Measurements from ENCODE around the gene CIC.

The CIC gene

DNA sequence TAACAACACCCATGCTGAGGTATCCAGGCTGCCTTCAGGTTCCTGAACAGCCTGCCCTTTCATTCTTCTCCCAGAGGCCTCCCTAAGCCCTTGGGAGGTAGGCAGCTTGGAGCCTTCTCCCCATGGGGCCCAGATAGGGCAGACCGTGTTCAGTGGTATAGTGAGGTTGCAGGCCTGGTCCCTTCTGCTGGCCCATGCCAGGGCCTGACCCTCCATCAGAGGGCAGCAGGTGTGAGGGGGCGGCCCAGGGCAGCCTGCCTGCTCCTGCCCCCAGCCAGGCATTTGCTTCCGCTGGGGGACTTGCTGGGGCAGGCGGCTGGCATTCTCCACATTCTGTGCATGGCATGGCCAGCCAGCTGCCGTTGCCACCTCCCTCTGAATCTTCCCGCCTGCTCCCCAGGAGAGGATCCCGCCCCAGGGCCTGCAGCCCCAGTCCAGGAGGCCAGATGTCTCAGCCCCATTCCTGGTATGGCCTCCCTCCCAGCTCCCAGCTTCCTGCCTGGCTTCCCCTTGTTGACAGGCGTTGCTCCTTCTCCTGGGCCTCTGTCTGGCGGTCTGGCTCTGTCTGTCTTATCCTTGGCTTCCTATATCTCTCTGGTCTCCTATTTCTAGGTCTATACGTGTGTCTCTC, 8.9 kb downstream of the CIC start:
- Histone ChIP-seq H3F3A (ENCODE audit: insufficient read depth) (peaks cover 26% of the 10 kb centered on the region), H3K4me2 (ENCODE audit: low read depth, low read length, poor library complexity, severe bottlenecking) (no peak overlapping the region), H2AFZ (ENCODE audit: low read depth, low read length, severe bottlenecking) (no peak overlapping the region), H3K9ac (ENCODE audit: low read length) (peak overlapping the region; percentile 91; the same call in 1 of the 2 replicates), H3K79me2 (ENCODE audit: insufficient read depth, low read length) (no peaks in the 10 kb centered on the region), H3K27ac (ENCODE audit: low read depth, low read length) (no peak overlapping the region; the same call in 1 of the 2 replicates), H4K20me1 (ENCODE audit: low read depth, low read length) (no peaks in the 10 kb centered on the region), H3K9me3 (ENCODE audit: insufficient read depth, low read length) (no peaks in the 10 kb centered on the region), H3K27me3 (ENCODE audit: low read length) (no peaks in the 10 kb centered on the region), H3K9me2 (replicated peaks; ENCODE audit: insufficient read depth, low read length) (no peaks in the 10 kb centered on the region), H3K36me3 (ENCODE audit: low read length) (no peaks in the 10 kb centered on the region), H3K4me3 (ENCODE audit: insufficient read depth, low read length, poor library complexity, severe bottlenecking) (no peak overlapping the region)
- TF ChIP-seq, protein P1, sequence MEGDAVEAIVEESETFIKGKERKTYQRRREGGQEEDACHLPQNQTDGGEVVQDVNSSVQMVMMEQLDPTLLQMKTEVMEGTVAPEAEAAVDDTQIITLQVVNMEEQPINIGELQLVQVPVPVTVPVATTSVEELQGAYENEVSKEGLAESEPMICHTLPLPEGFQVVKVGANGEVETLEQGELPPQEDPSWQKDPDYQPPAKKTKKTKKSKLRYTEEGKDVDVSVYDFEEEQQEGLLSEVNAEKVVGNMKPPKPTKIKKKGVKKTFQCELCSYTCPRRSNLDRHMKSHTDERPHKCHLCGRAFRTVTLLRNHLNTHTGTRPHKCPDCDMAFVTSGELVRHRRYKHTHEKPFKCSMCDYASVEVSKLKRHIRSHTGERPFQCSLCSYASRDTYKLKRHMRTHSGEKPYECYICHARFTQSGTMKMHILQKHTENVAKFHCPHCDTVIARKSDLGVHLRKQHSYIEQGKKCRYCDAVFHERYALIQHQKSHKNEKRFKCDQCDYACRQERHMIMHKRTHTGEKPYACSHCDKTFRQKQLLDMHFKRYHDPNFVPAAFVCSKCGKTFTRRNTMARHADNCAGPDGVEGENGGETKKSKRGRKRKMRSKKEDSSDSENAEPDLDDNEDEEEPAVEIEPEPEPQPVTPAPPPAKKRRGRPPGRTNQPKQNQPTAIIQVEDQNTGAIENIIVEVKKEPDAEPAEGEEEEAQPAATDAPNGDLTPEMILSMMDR (IDR thresholded peaks at IDR 0.05; ENCODE audit: insufficient read depth, low read length, poor library complexity, severe bottlenecking) = no peak
- TF ChIP-seq EZH2phosphoT487 (conservative IDR thresholded peaks at IDR 0.05; ENCODE audit: low read length) = no peak

DNA sequence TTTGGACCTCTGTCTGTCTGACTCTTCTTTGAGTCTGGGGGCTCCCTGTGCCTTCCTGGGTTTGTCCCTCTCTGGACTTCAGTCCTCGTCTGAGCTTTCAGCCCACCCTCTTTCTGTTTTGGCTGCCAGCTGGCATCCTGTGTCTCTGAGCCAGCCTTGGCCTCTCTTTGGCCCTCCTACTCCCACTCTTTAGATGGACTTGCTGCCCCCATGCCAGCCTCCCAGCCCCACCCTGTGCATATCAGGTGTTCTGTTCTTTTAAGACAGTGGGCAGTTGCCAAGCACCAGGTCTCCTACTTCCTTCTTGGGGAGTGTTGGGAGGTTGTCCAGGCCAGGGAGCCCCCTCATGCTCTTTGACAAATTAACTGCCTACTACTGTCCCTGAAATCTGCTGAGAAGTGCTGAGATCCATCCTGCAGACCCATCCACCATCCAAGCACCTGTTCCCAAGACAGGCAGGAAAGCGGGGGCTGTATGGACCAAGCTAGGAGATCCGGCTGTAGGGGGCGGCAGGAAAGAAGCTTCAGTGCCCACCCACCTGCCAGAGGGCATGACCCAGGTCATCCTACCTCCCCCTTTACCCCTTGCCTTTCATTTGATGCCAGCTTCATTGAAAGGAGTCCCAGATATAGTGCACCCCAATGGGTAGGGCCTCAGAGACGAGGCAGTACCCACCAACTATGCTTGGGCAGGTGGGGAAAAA, 9.6 kb downstream of the CIC start:
- H3K4me3 ChIP-seq (ENCODE audit: insufficient read depth, low read length, poor library complexity, severe bottlenecking) = no peak overlapping the region
- H3K27me3 ChIP-seq (ENCODE audit: low read length) = no peaks in the 10 kb centered on the region
- no peaks in the 10 kb centered on the region for H3K79me2 ChIP-seq (ENCODE audit: insufficient read depth, low read length)
- H3K36me3 ChIP-seq (ENCODE audit: low read length) = no peaks in the 10 kb centered on the region
- peak overlapping the region; percentile 62 for H3K4me2 ChIP-seq (ENCODE audit: low read depth, low read length, poor library complexity, severe bottlenecking)
- peak overlapping the region; percentile 91 for H3K9ac ChIP-seq (ENCODE audit: low read length)
- no peak overlapping the region for H2AFZ ChIP-seq (ENCODE audit: low read depth, low read length, severe bottlenecking)
- TF ChIP-seq, protein P1 (IDR thresholded peaks at IDR 0.05; ENCODE audit: insufficient read depth, low read length, poor library complexity, severe bottlenecking) = no peak
- no peak for TF ChIP-seq EZH2phosphoT487 (conservative IDR thresholded peaks at IDR 0.05; ENCODE audit: low read length)
- no peaks in the 10 kb centered on the region for H3K9me3 ChIP-seq (ENCODE audit: insufficient read depth, low read length)
- H3K9me2 ChIP-seq (replicated peaks; ENCODE audit: insufficient read depth, low read length) = no peaks in the 10 kb centered on the region
- peak overlapping the region; percentile 89 for H3K27ac ChIP-seq (ENCODE audit: low read depth, low read length)
- no peaks in the 10 kb centered on the region for H4K20me1 ChIP-seq (ENCODE audit: low read depth, low read length)
- H3F3A ChIP-seq (ENCODE audit: insufficient read depth) = peaks cover 30% of the 10 kb centered on the region

DNA sequence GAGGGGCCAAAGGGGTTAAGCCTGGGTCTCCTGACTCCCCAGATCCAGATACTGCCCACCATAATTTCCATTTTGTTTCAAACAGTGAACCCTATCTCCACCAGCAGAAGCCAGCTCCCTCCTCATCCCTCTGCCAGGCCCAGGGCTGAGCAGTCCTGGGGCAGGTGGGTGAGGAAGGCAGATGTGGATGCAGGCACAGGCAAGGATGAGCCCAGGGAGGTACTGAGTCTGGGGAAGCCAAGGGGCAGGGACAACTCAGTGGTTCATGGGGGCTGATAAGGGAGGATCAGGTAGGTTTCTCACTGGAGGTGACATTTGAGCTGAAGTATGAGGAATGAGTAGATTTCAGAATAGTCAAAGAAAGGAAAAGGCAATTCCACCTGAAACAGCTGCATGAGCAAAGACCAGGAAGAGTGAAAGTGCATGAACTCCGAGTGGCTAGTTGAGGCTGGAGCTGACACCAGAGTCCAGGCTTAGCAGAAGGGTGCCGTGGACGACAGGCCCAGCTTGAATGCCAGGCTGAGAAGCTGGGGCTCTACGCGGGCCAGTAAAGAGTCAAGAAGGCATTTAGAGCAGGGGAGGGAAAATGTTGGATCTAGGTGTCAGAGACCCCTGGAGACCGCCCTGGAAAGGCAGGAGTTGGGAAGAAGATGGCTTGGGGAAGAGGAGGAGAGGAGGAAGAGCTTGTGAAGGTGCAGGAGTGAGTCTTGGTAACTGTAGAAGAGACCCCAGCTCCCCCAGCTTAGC, 10.3 kb downstream of the CIC start:
- H3K4me3 ChIP-seq (ENCODE audit: insufficient read depth, low read length, poor library complexity, severe bottlenecking) = peak overlapping the region; percentile 82
- no peaks in the 10 kb centered on the region for H4K20me1 ChIP-seq (ENCODE audit: low read depth, low read length)
- H2AFZ ChIP-seq (ENCODE audit: low read depth, low read length, severe bottlenecking) = no peak overlapping the region
- no peaks in the 10 kb centered on the region for H3K27me3 ChIP-seq (ENCODE audit: low read length)
- no peak for TF ChIP-seq EZH2phosphoT487 (conservative IDR thresholded peaks at IDR 0.05; ENCODE audit: low read length)
- TF ChIP-seq, protein P1 (IDR thresholded peaks at IDR 0.05; ENCODE audit: insufficient read depth, low read length, poor library complexity, severe bottlenecking) = no peak
- H3K79me2 ChIP-seq (ENCODE audit: insufficient read depth, low read length) = no peaks in the 10 kb centered on the region
- H3K9me2 ChIP-seq (replicated peaks; ENCODE audit: insufficient read depth, low read length) = no peaks in the 10 kb centered on the region
- H3K9me3 ChIP-seq (ENCODE audit: insufficient read depth, low read length) = no peaks in the 10 kb centered on the region
- H3F3A ChIP-seq (ENCODE audit: insufficient read depth) = peaks cover 30% of the 10 kb centered on the region
- peak overlapping the region; percentile 89 for H3K27ac ChIP-seq (ENCODE audit: low read depth, low read length)
- no peaks in the 10 kb centered on the region for H3K36me3 ChIP-seq (ENCODE audit: low read length)
- H3K4me2 ChIP-seq (ENCODE audit: low read depth, low read length, poor library complexity, severe bottlenecking) = peak overlapping the region; percentile 62
- H3K9ac ChIP-seq (ENCODE audit: low read length) = peak overlapping the region; percentile 91
